Ovary (tissue), 9 donors: ENCODE measurements around the gene KRTAP5-4. TPM values are rescaled to one million over a fixed set of nuclear protein-coding genes. Genes with fewer than 3 reads are reported as not detected.

Source experiments
- DNase-seq, 5 donors: peaks; one replicate each; pipeline ENCODE4 v3.0.0-alpha.2; 2019 to 2020
- H3K27ac ChIP-seq, 2 donors: fragments of 200-600 bp; one replicate each; pipeline versions ENCODE4 v1.5.1 to v1.8.0; 2019 to 2022
- H3K27me3 ChIP-seq: fragments of 200-600 bp; one replicate; pipeline ENCODE4 v1.8.0; 2022
- H3K36me3 ChIP-seq: fragments of 200-600 bp; sonication (generic); one replicate; pipeline ENCODE4 v1.5.1; 2019
- H3K4me1 ChIP-seq: one replicate; pipeline ENCODE4 v1.8.1; 2013; ENCODE audit warnings: mild to moderate bottlenecking, moderate library complexity; ENCODE audit not compliant: insufficient read depth
- H3K4me3 ChIP-seq: fragments of 200-600 bp; sonication (generic); one replicate; pipeline ENCODE4 v1.5.1; 2017
- H3K9me3 ChIP-seq, 2 donors: fragments of 200-600 bp in 1 of 2; sonication (generic) in 1 of 2; one replicate each; pipeline versions ENCODE4 v1.5.1 to v1.8.1; 2013 to 2019; ENCODE audit warnings: mild to moderate bottlenecking in 1 of 2, moderate library complexity in 1 of 2
- CTCF ChIP-seq, 3 donors: fragments of 450-650 bp in 2 of 3; fragments of 200-600 bp in 1 of 3; IDR thresholded peaks; one replicate each; pipeline versions ENCODE4 v1.5.1 to v1.8.0; 2016 to 2022; ENCODE audit warnings: antibody characterized with exemption in 3 of 3, mild to moderate bottlenecking in 1 of 3
- EP300 ChIP-seq: sonication (generic); formaldehyde crosslinking; IDR thresholded peaks from one replicate; pipeline ENCODE4 v1.6.1; 2017; ENCODE audit warnings: antibody characterized with exemption
- POLR2A ChIP-seq: fragments of 450-650 bp; IDR thresholded peaks from one replicate; pipeline ENCODE4 v1.6.1; 2017; ENCODE audit warnings: antibody characterized with exemption, mild to moderate bottlenecking, moderate library complexity
- WGBS, 3 donors: extraction: QIAGEN DNeasy Blood & Tissue Kit in 1 of 3; methylation state at CpG; one replicate each; pipeline versions ENCODE4 v1.1.5 to v1.1.7; 2013 to 2017; 5-methylcytosine and 5-hydroxymethylcytosine counted together
- intact Hi-C, 4 donors: fragments of 100-400 bp; cut with DNase I; formaldehyde crosslinking; loops; one replicate each; pipeline versions ENCODE4 v1.11.0 to v1.15.1; 2022 to 2023
- polyA plus RNA-seq, 2 donors: library from polyadenylated mRNA; stranded (reverse); fragments of 200-250 nt in 1 of 2; fragments of 350-450 nt in 1 of 2; fragmentation: Illumina TruSeq in 1 of 2; extraction: RNeasy Lipid Tissue Mini Kit (QIAGEN cat#74804) in 1 of 2; gene quantifications; one replicate each; pipeline ENCODE4 v1.2.3, GENCODE V29; 2013 to 2014
- total RNA-seq, 7 donors: library from RNA; depleted of rRNA in 2 of 7; stranded (reverse); fragments of >200 nt in 2 of 7; fragmentation: NEBNext Ultra II Directional in 3 of 7; extraction: Animal tissue kit (Norgen Biotek cat#: 25700) in 3 of 7; gene quantifications; one replicate each; pipeline versions ENCODE4 v1.1.0 to v1.2.4, GENCODE V29; 2016 to 2023
- donor health status: DM: no; HTN: no; CAD: no; lungs with moderate emphysema.
- donor health status: DM: no; HTN: no; CAD: no.
- donor health status: Bipolar disorder and iron deficiency.
- donor health status: DM: yes; HTN: yes; CAD: no.
- donor health status: DM: no; HTN: no; CAD: no.
- donor health status: DM: yes; HTN: yes; CAD: no.

Gene KRTAP5-4
- total and polyA plus RNA-seq, 9 donors, result not detected

- Histone ChIP-seq H3K4me1 (no peaks in the 10 kb centered on the region), H3K4me3 (no peak overlapping the region), H3K36me3 (no peaks in the 10 kb centered on the region), H3K9me3 (no peaks in the 10 kb centered on the region), H3K27me3 (no peaks in the 10 kb centered on the region), H3K27ac (no peak overlapping the region)
- DNase-seq, result no peak
- intact Hi-C loops, result loop anchor here in 2 of 4 donors (10.0 kb wide), 2 partner anchors 179 to 499 kb away; partner anchors contain the start of genes SYT8 (in 1 of the 2) and TNNI2 (in 1 of the 2)
- WGBS, 3 donors, result 78 to 84% (median 79%) methylated on average over 25 to 26 of the region's 26 CpGs
- no peak for TF ChIP-seq EP300
- no peak for TF ChIP-seq CTCF (IDR thresholded peaks at IDR 0.05)
- no peak for TF ChIP-seq POLR2A
Observed at GRCh38 chr11:1655168-1656060, 33.5 kb upstream of the KRTAP5-4 start.

- WGBS, 3 donors, result 32 to 54% (median 42%) methylated on average over 21 of the region's 21 CpGs
- Histone ChIP-seq H3K27ac (no peak overlapping the region), H3K4me3 (no peak overlapping the region), H3K27me3 (no peaks in the 10 kb centered on the region), H3K9me3 (no peaks in the 10 kb centered on the region), H3K36me3 (no peaks in the 10 kb centered on the region), H3K4me1 (no peaks in the 10 kb centered on the region)
- no peak for TF ChIP-seq CTCF (IDR thresholded peaks at IDR 0.05)
- TF ChIP-seq EP300, result no peak
- TF ChIP-seq POLR2A, result no peak
- DNase-seq, result no peak
- intact Hi-C loops, result loop anchor here in 3 of 4 donors (5.0 to 10.0 kb wide), 4 partner anchors 38 to 500 kb away; partner anchors contain the start of genes SYT8 (in 1 of the 3) and TNNI2 (in 1 of the 3)
Observed at GRCh38 chr11:1654388-1655167, 32.6 kb upstream of the KRTAP5-4 start.

- intact Hi-C loops, result loop anchor here in 3 of 4 donors (5.0 to 10.0 kb wide), 4 partner anchors 39 to 501 kb away; partner anchors contain the start of genes SYT8 (in 1 of the 3) and TNNI2 (in 1 of the 3)
- Histone ChIP-seq H3K4me1 (no peaks in the 10 kb centered on the region), H3K36me3 (no peaks in the 10 kb centered on the region), H3K27ac (no peak overlapping the region), H3K9me3 (no peaks in the 10 kb centered on the region), H3K27me3 (no peaks in the 10 kb centered on the region), H3K4me3 (no peak overlapping the region)
- 88 to 89% (median 88%) methylated on average over 14 of the region's 14 CpGs for WGBS, 3 donors
- TF ChIP-seq POLR2A (no peak), CTCF (IDR thresholded peaks at IDR 0.05) (no peak), EP300 (no peak)
- no peak for DNase-seq
Observed at GRCh38 chr11:1653541-1654387, 31.8 kb upstream of the KRTAP5-4 start.
